ENCODE results near the gene OR51I1. TPM values are rescaled to one million over a fixed set of nuclear protein-coding genes. Genes with fewer than 3 reads are reported as not detected.

OR51I1 gene
- total RNA-seq, 1 experiment from 2014 or later: not detected

DNA sequence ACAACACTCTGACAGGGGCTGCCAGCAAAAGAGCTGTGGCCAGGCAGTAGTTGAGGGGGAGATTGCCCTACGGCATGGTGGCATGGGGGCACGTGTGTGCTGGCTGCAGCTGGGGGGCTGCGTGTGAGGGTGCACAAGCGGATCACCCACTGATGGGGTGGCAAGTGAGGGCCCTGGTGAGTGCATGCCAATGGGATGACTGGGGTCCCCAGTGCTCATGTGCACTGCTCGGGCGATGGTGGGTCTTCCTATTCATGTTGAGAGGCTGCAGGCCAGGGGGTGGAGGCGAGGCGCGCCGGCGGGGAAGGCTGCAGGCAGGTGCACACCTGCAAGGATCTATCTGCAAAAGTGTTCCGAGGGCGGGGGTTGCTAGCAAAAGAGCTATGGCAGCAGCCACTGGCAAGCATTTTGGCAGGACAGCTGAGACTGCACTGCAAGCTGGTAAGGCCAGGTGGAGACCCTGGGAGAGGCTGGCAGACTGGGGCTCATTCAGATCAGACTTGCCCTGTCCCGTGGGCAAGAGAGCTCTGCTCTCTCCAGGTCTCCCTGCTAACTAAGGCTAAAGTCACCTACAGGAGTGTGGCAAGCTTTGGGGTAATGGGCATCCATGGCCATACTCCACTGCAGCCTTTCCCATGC lies 19.8 kb upstream of the OR51I1 start:
- Histone ChIP-seq H3K4me1 (ENCODE audit: insufficient read depth, low read length) (no peaks in the 10 kb centered on the region), H3K23me2 (ENCODE audit: insufficient read length, low read depth, low read length, poor library complexity, severe bottlenecking) (no peaks in the 10 kb centered on the region), H3K9ac (ENCODE audit: extremely low read depth, insufficient read length, low read length) (no peak overlapping the region), H3K4ac (ENCODE audit: low read depth, low read length) (no peak overlapping the region), H2AFZ (ENCODE audit: low read length) (no peak overlapping the region), H3T11ph (ENCODE audit: low read length) (no peak overlapping the region), H3K18ac (ENCODE audit: insufficient read length, low read depth, low read length) (no peak overlapping the region), H3K23ac (ENCODE audit: insufficient read length, low read depth, low read length) (no peak overlapping the region), H4K91ac (ENCODE audit: insufficient read length, low read depth, low read length) (no peak overlapping the region), H3K9me3 (ENCODE audit: control insufficient read depth, low read depth, low read length) (no peaks in the 10 kb centered on the region), H2BK120ac (ENCODE audit: low read depth, low read length, poor library complexity, severe bottlenecking) (no peak overlapping the region), H4K5ac (ENCODE audit: insufficient read length, low read depth, low read length) (no peak overlapping the region), H3K79me1 (ENCODE audit: insufficient read depth, low read depth, low read length, poor library complexity, severe bottlenecking) (no peaks in the 10 kb centered on the region), H3K27ac (ENCODE audit: insufficient read length, low read depth, low read length) (no peak overlapping the region), H2BK15ac (ENCODE audit: low read depth, low read length) (no peak overlapping the region), H4K20me1 (ENCODE audit: control insufficient read depth, insufficient read depth, insufficient read length) (no peaks in the 10 kb centered on the region), H3K14ac (ENCODE audit: insufficient read depth, low read length) (no peak overlapping the region), H3K4me2 (ENCODE audit: insufficient read depth, insufficient read length, low read length) (no peak overlapping the region), H2BK12ac (ENCODE audit: insufficient read length, low read depth, low read length) (no peak overlapping the region), H3K56ac (ENCODE audit: insufficient read length, low read depth, low read length) (no peak overlapping the region), H3K27me3 (ENCODE audit: insufficient read depth, low read length) (no peaks in the 10 kb centered on the region), H2BK5ac (ENCODE audit: insufficient read length, low read length) (no peak overlapping the region), H2AK5ac (ENCODE audit: insufficient read length, low read length) (no peak overlapping the region), H3K79me2 (ENCODE audit: insufficient read depth, low read length) (no peaks in the 10 kb centered on the region), H4K8ac (replicated peaks; ENCODE audit: insufficient read length, low read depth, low read length) (no peak overlapping the region), H2BK20ac (ENCODE audit: low read depth, low read length, poor library complexity, severe bottlenecking) (no peak overlapping the region)
- Mint-ChIP-seq H3K36me3 (ENCODE audit: insufficient read depth in 1 of 3, low read depth in 3 of 3) (no peaks in the 10 kb centered on the region), H3K4me3 (no peak overlapping the region), H3K27me3 (ENCODE audit: low read depth) (no peaks in the 10 kb centered on the region), H3K27ac (no peak overlapping the region), H3K4me1 (no peaks in the 10 kb centered on the region), H3K9me3 (no peaks in the 10 kb centered on the region)
- DNase-seq: no peak
- no CpG with 5 or more reads among the region's 14 CpGs for WGBS (ENCODE audit: extremely low coverage, insufficient read length, low lambda C conversion rate)
- TF ChIP-seq, protein P1, sequence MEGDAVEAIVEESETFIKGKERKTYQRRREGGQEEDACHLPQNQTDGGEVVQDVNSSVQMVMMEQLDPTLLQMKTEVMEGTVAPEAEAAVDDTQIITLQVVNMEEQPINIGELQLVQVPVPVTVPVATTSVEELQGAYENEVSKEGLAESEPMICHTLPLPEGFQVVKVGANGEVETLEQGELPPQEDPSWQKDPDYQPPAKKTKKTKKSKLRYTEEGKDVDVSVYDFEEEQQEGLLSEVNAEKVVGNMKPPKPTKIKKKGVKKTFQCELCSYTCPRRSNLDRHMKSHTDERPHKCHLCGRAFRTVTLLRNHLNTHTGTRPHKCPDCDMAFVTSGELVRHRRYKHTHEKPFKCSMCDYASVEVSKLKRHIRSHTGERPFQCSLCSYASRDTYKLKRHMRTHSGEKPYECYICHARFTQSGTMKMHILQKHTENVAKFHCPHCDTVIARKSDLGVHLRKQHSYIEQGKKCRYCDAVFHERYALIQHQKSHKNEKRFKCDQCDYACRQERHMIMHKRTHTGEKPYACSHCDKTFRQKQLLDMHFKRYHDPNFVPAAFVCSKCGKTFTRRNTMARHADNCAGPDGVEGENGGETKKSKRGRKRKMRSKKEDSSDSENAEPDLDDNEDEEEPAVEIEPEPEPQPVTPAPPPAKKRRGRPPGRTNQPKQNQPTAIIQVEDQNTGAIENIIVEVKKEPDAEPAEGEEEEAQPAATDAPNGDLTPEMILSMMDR (conservative IDR thresholded peaks at IDR 0.05): no peak
